Smooth muscle cell (in vitro differentiated cells): ENCODE data around the gene IGFL1. TPM values are rescaled to one million over a fixed set of nuclear protein-coding genes. Genes with fewer than 3 reads are reported as not detected.
"Not testable (repeated sequence)": the region's sequence is repeated elsewhere in the genome, so short reads cannot be mapped to it uniquely, and the experiment has no call there.

Experiments used
- DNase-seq: peaks from one replicate; lab custom pipeline; 2025; ENCODE audit not compliant: unreplicated experiment; lab: John Stamatoyannopoulos, UW
- H2AFZ ChIP-seq: fragments of 200-600 bp; sonication (generic); 2 replicates; pipeline ENCODE4 v1.6.0; 2016; ENCODE audit warnings: antibody characterized with exemption, low read depth, mild to moderate bottlenecking
- H3F3A ChIP-seq: fragments of 200-600 bp; sonication (generic); 2 replicates; pipeline ENCODE4 v1.6.0; 2017; ENCODE audit warnings: antibody characterized with exemption, low read depth
- H3K27ac ChIP-seq: fragments of 200-600 bp; sonication (generic); 2 replicates; pipeline ENCODE4 v1.5.1; 2016; ENCODE audit warnings: low read depth, mild to moderate bottlenecking
- H3K27me3 ChIP-seq: fragments of 200-600 bp; sonication (generic); 2 replicates; pipeline ENCODE4 v1.6.1; 2016; ENCODE audit warnings: low read depth, mild to moderate bottlenecking
- H3K36me3 ChIP-seq: fragments of 200-600 bp; sonication (generic); 2 replicates; pipeline ENCODE4 v1.5.1; 2016; ENCODE audit warnings: low read depth
- H3K4me1 ChIP-seq: fragments of 200-600 bp; sonication (generic); 2 replicates; pipeline ENCODE4 v1.5.1; 2016; ENCODE audit warnings: low read depth
- H3K4me2 ChIP-seq: fragments of 200-600 bp; sonication (generic); 2 replicates; pipeline ENCODE4 v1.6.0; 2016; ENCODE audit warnings: mild to moderate bottlenecking
- H3K4me3 ChIP-seq: fragments of 200-600 bp; sonication (generic); 2 replicates; pipeline ENCODE4 v1.5.1; 2016; ENCODE audit warnings: mild to moderate bottlenecking
- H3K79me2 ChIP-seq: fragments of 200-600 bp; sonication (generic); 2 replicates; pipeline ENCODE4 v1.6.0; 2016; ENCODE audit warnings: low read depth, mild to moderate bottlenecking
- H3K9ac ChIP-seq: fragments of 200-600 bp; sonication (generic); 2 replicates; pipeline ENCODE4 v1.6.0; 2016; ENCODE audit warnings: low read depth
- H3K9me3 ChIP-seq: fragments of 200-600 bp; sonication (generic); replicated peaks from 2 replicates; pipeline ENCODE4 v1.5.1; 2016; ENCODE audit warnings: low read depth
- H4K20me1 ChIP-seq: fragments of 200-600 bp; sonication (generic); 2 replicates; pipeline ENCODE4 v1.6.0; 2016; ENCODE audit warnings: low read depth
- CTCF ChIP-seq: fragments of 200-600 bp; sonication (generic); IDR thresholded peaks from 2 replicates; pipeline ENCODE4 v1.5.1; 2017; ENCODE audit warnings: borderline replicate concordance, mild to moderate bottlenecking, antibody characterized with exemption; ENCODE audit not compliant: insufficient read depth, poor library complexity, severe bottlenecking
- WGBS: methylation state at CpG from one replicate; pipeline ENCODE4 v1.1.7; 2016; ENCODE audit warnings: low lambda C conversion rate; 5-methylcytosine and 5-hydroxymethylcytosine counted together
- polyA plus RNA-seq: library from polyadenylated mRNA; unstranded; fragments of >200 nt; fragmentation: Nextera tagmentation; extraction: Ambion mirVana; gene quantifications from 2 replicates; pipeline ENCODE4 v1.2.1, GENCODE V29; 2016
- total RNA-seq: library from RNA; depleted of rRNA; stranded (reverse); fragments of >200 nt; gene quantifications from 2 replicates; pipeline ENCODE4 v1.2.3, GENCODE V29; 2014

Gene IGFL1
- total and polyA plus RNA-seq, 2 experiments from 2014 or later = not detected

- H3K4me1 ChIP-seq, H3K4me2 ChIP-seq, H3F3A ChIP-seq, DNase-seq, H4K20me1 ChIP-seq, H3K9me3 ChIP-seq, H3K4me3 ChIP-seq, H3K79me2 ChIP-seq, H2AFZ ChIP-seq, H3K27me3 ChIP-seq, H3K9ac ChIP-seq, H3K36me3 ChIP-seq: not testable (repeated sequence)
- H3K27ac ChIP-seq = peak overlapping the region; percentile 52
- WGBS = 68% methylated on average over 11 of the region's 11 CpGs
Observed at GRCh38 chr19:46262684-46263296, 33.2 kb downstream of the IGFL1 start.

DNA sequence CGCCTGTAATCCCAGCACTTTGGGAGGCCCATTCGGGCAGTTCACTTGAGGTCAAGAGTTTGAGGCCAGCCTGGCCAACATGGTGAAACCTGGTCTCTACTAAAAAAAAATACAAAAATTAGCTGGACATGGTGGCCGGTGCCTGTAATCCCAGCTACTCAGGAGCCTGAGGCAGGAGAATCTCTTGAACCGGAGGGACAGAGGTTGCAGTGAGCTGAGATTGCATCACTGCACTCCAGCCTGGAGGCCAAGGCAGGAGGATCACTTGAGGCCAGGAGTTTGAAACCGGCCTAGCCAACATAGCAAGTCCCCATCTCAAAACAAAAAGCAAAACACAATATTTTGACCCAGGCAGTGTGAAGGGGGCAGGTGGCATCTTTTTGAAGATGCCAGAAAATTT lies 35.3 kb downstream of the IGFL1 start:
- not testable (repeated sequence) for H3K4me2 ChIP-seq, H3K27me3 ChIP-seq, H3K4me1 ChIP-seq, H3K36me3 ChIP-seq, H3K79me2 ChIP-seq, H4K20me1 ChIP-seq, H3F3A ChIP-seq, H3K27ac ChIP-seq, H3K4me3 ChIP-seq, H2AFZ ChIP-seq, H3K9ac ChIP-seq, H3K9me3 ChIP-seq, DNase-seq
- 79% methylated on average over 5 of the region's 5 CpGs for WGBS

GRCh38 chr19:46265217-46265828 lies 35.8 kb downstream of the IGFL1 start:
- Histone ChIP-seq H3K9me3 (no peaks in the 10 kb centered on the region), H3K4me1 (no peaks in the 10 kb centered on the region), H4K20me1 (no peaks in the 10 kb centered on the region), H2AFZ (no peak overlapping the region), H3F3A (no peaks in the 10 kb centered on the region), H3K27me3 (no peaks in the 10 kb centered on the region), H3K79me2 (no peaks in the 10 kb centered on the region), H3K4me2 (no peak overlapping the region), H3K4me3 (no peak overlapping the region), H3K9ac (no peak overlapping the region), H3K27ac (no peak overlapping the region), H3K36me3 (no peaks in the 10 kb centered on the region)
- TF ChIP-seq CTCF = peak; percentile 85
- WGBS = 23% methylated on average over 10 of the region's 10 CpGs
- peak; percentile 19 for DNase-seq

- H3K27ac ChIP-seq = no peak overlapping the region
- H3K4me1 ChIP-seq = peaks cover 8% of the 10 kb centered on the region
- TF ChIP-seq CTCF = no peak
- no peaks in the 10 kb centered on the region for H4K20me1 ChIP-seq
- H3F3A ChIP-seq = peaks cover 10% of the 10 kb centered on the region
- no peak overlapping the region for H3K4me3 ChIP-seq
- H3K9me3 ChIP-seq = no peaks in the 10 kb centered on the region
- no peak for DNase-seq
- H3K9ac ChIP-seq = no peak overlapping the region
- H3K36me3 ChIP-seq = no peaks in the 10 kb centered on the region
- no peaks in the 10 kb centered on the region for H3K79me2 ChIP-seq
- no peak overlapping the region for H2AFZ ChIP-seq
- H3K27me3 ChIP-seq = no peaks in the 10 kb centered on the region
- no peak overlapping the region for H3K4me2 ChIP-seq
- 93% methylated on average over 7 of the region's 7 CpGs for WGBS
Observed at GRCh38 chr19:46269101-46269500, 39.6 kb downstream of the IGFL1 start.
